Measurements from ENCODE around the gene PHAF1. TPM values are rescaled to one million over a fixed set of nuclear protein-coding genes. Genes with fewer than 3 reads are reported as not detected.

PHAF1 gene
- total and polyA plus RNA-seq, 2 of the 13 experiments (the other 11 are each of a cell fraction or from before 2014, with no cell fraction given): 48.3 to 174 TPM

GRCh38 chr16:67164599-67165061 lies 54.9 kb downstream of the PHAF1 start, which contains the start of gene HSF4 (continued):
- TF ChIP-seq ZBTB34 (CRISPR knock-in tag; IDR thresholded peaks at IDR 0.05) (peak; percentile 77), SKI (IDR thresholded peaks at IDR 0.05; ENCODE audit: partially characterized antibody) (no peak), RBAK (CRISPR knock-in tag; IDR thresholded peaks at IDR 0.05) (no peak), ZNF12 (CRISPR knock-in tag; IDR thresholded peaks at IDR 0.05) (no peak), PRPF4 (IDR thresholded peaks at IDR 0.05; ENCODE audit: low read depth, low read length, poor library complexity, severe bottlenecking) (no peak), ZNF253 (CRISPR knock-in tag; IDR thresholded peaks at IDR 0.05; ENCODE audit: borderline replicate concordance) (peak; percentile 89), ZNF235 (CRISPR knock-in tag; IDR thresholded peaks at IDR 0.05; ENCODE audit: borderline replicate concordance) (peak; percentile 83), YEATS4 (CRISPR knock-in tag; IDR thresholded peaks at IDR 0.05; ENCODE audit: borderline replicate concordance) (peak; percentile 90), NR3C1 (CRISPR knock-in tag; IDR thresholded peaks at IDR 0.05) (no peak), ZNF549 (CRISPR knock-in tag; IDR thresholded peaks at IDR 0.05) (0 out of 2 replicates have a peak, but pooled peaks have one; percentile 52), RXRB (CRISPR knock-in tag; IDR thresholded peaks at IDR 0.05; ENCODE audit: borderline replicate concordance) (peak; percentile 63; the same call in 1 of the 2 replicates), RXRA (CRISPR knock-in tag; IDR thresholded peaks at IDR 0.05) (peak; percentile 54; the same call in 1 of the 2 replicates), ZNF383 (CRISPR knock-in tag; IDR thresholded peaks at IDR 0.05; ENCODE audit: borderline replicate concordance) (no peak), FOXP1 (IDR thresholded peaks at IDR 0.05) (no peak), FOXP1 (CRISPR knock-in tag; IDR thresholded peaks at IDR 0.05) (peak; percentile 46; the same call in 1 of the 2 replicates), ZBTB33 (CRISPR knock-in tag; IDR thresholded peaks at IDR 0.05) (peak; percentile 7; the same call in 1 of the 2 replicates), ZNF34 (CRISPR knock-in tag; IDR thresholded peaks at IDR 0.05; ENCODE audit: borderline replicate concordance) (no peak), ZBTB46 (CRISPR knock-in tag; IDR thresholded peaks at IDR 0.05; ENCODE audit: borderline replicate concordance) (no peak), HOXA9 (CRISPR knock-in tag; IDR thresholded peaks at IDR 0.05; ENCODE audit: borderline replicate concordance) (peak; percentile 84; the same call in 1 of the 2 replicates), HES4 (CRISPR knock-in tag; IDR thresholded peaks at IDR 0.05; ENCODE audit: borderline replicate concordance) (peak; percentile 89; the same call in 1 of the 2 replicates), ZNF570 (CRISPR knock-in tag; IDR thresholded peaks at IDR 0.05; ENCODE audit: borderline replicate concordance) (no peak), YEATS2 (CRISPR knock-in tag; IDR thresholded peaks at IDR 0.05; ENCODE audit: borderline replicate concordance) (0 out of 2 replicates have a peak, but pooled peaks have one; percentile 17), GMEB1 (CRISPR knock-in tag; IDR thresholded peaks at IDR 0.05; ENCODE audit: borderline replicate concordance) (peak; percentile 74; the same call in 1 of the 2 replicates)
- TF ChIP-seq, protein P1, sequence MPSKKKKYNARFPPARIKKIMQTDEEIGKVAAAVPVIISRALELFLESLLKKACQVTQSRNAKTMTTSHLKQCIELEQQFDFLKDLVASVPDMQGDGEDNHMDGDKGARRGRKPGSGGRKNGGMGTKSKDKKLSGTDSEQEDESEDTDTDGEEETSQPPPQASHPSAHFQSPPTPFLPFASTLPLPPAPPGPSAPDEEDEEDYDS (CRISPR knock-in tag; IDR thresholded peaks at IDR 0.05): peak; percentile 62

Measured in HepG2 (cell line).